Measurements from ENCODE around the gene CFAP92.

- TF ChIP-seq CTCF (IDR thresholded peaks at IDR 0.05), result no peak
- TF ChIP-seq POLR2A (IDR thresholded peaks at IDR 0.05), result no peak
These were observed 25.4 kb upstream of the CFAP92 start for GRCh38 chr3:129019266-129019665.

Measured in thyroid gland (tissue), 4 donors.